ENCODE measurements around the gene MNX1.

GRCh38 chr7:156962897-156963296 lies 47.6 kb downstream of the MNX1 start:
- TF ChIP-seq CTCF (conservative IDR thresholded peaks at IDR 0.05; ENCODE audit: low read length) (no peak), EZH2phosphoT487 (IDR thresholded peaks at IDR 0.05; ENCODE audit: borderline replicate concordance, low read depth, low read length) (no peak)

All from OCI-LY7 (cell line).